ENCODE data around the gene GRIK5.
"Not testable (repeated sequence)": the region's sequence is repeated elsewhere in the genome, so short reads cannot be mapped to it uniquely, and the experiment has no call there.

Gene GRIK5

GRCh38 chr19:41993612-41994483 is 76.2 kb downstream of the GRIK5 start, which contains the start of gene ATP1A3:
TSS of gene ATP1A3 (minus strand) at chr19:41994230. CDS start at chr19:41994076, 154 bp downstream.
- H3K4me1 ChIP-seq (ENCODE audit: insufficient read depth, insufficient read length): peaks cover 9% of the 10 kb centered on the region
- DNase-seq (ENCODE audit: low read depth, low spot score): peak; percentile 28
- H3K9ac ChIP-seq (ENCODE audit: insufficient read length, low read depth): peak within 1 kb of the TSS; percentile 79
- no peak for TF ChIP-seq SUZ12 (IDR thresholded peaks at IDR 0.05; ENCODE audit: extremely low read depth, insufficient read depth, insufficient read length)
- TF ChIP-seq ZNF274 (IDR thresholded peaks at IDR 0.05; ENCODE audit: low read depth, low read length): no peak
- no peak for TF ChIP-seq YY1 (IDR thresholded peaks at IDR 0.05; ENCODE audit: insufficient read depth, insufficient read length)
- peaks cover 49% of the 10 kb centered on the region for H3K27me3 ChIP-seq (ENCODE audit: insufficient read depth, insufficient read length)
- peak within 1 kb of the TSS; percentile 67 for H3K4me3 ChIP-seq (ENCODE audit: insufficient read length, low read depth)
- no peaks in the 10 kb centered on the region for H3K36me3 ChIP-seq (ENCODE audit: insufficient read depth, insufficient read length, low read length)
- H3K9me3 ChIP-seq (ENCODE audit: insufficient read depth, low read length): no peaks in the 10 kb centered on the region

DNA sequence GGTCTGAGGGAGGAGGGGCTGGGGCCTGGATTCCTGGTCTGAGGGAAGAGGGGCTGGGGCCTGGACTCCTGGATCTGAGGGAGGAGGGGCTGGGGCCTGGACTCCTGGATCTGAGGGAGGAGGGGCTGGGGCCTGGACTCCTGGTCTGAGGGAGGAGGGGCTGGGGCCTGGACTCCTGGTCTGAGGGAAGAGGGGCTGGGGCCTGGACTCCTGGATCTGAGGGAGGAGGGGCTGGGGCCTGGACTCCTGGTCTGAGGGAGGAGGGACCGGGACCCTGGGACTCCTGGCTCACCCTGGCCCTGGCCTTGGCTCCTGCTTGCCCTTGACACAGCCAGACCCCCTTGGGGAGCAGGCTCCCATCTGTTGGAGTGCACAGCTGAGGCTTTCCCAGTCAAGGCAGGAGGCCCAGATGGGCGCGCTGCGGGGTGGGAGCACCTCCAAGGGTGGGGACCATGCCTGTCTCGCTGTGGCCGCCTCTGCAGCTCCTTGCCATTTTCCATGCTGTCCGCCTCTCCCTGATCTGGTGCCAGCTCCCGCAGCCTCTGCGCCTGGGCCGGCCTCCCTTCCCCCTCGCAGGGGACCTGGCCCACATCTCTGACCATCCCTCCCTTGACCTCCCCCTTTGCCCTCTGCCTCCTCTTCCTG is 78.0 kb downstream of the GRIK5 start:
- not testable (repeated sequence) for H3K36me3 ChIP-seq (ENCODE audit: insufficient read depth, insufficient read length, low read length); H3K9ac ChIP-seq (ENCODE audit: insufficient read length, low read depth); H3K4me1 ChIP-seq (ENCODE audit: insufficient read depth, insufficient read length); DNase-seq (ENCODE audit: low read depth, low spot score); H3K4me3 ChIP-seq (ENCODE audit: insufficient read length, low read depth); H3K9me3 ChIP-seq (ENCODE audit: insufficient read depth, low read length)
- peaks cover 34% of the 10 kb centered on the region for H3K27me3 ChIP-seq (ENCODE audit: insufficient read depth, insufficient read length)

- H3K27me3 ChIP-seq (ENCODE audit: insufficient read depth, insufficient read length): peaks cover 24% of the 10 kb centered on the region
- H3K36me3 ChIP-seq (ENCODE audit: insufficient read depth, insufficient read length, low read length): no peaks in the 10 kb centered on the region
- H3K4me3 ChIP-seq (ENCODE audit: insufficient read length, low read depth): no peak overlapping the region
- H3K4me1 ChIP-seq (ENCODE audit: insufficient read depth, insufficient read length): peaks cover 8% of the 10 kb centered on the region
- TF ChIP-seq ZNF274 (IDR thresholded peaks at IDR 0.05; ENCODE audit: low read depth, low read length) (no peak), SUZ12 (IDR thresholded peaks at IDR 0.05; ENCODE audit: extremely low read depth, insufficient read depth, insufficient read length) (no peak), YY1 (IDR thresholded peaks at IDR 0.05; ENCODE audit: insufficient read depth, insufficient read length) (no peak)
- H3K9ac ChIP-seq (ENCODE audit: insufficient read length, low read depth): no peak overlapping the region
- DNase-seq (ENCODE audit: low read depth, low spot score): no peak
- no peaks in the 10 kb centered on the region for H3K9me3 ChIP-seq (ENCODE audit: insufficient read depth, low read length)
Observed at GRCh38 chr19:41991025-41991424, 79.0 kb downstream of the GRIK5 start.

DNA sequence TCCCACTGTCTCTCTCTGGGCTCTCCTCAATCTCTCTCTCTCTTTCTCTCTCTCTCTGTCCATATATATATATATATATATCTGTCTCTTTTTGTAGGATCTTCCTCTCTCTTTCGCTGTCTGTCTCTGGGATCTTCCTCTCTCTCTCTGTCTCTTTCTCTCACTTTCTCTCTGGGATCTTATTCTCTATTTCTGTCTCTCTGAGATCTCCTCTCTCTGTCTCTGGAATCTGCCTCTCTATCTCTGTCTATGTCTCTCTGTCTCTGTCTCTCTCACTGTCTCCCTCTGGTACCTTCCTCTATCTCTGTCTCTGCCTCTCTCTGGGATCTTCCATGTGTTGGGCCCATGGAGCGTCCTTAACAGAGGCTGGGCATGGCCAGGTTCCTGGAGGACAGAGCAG is 79.4 kb downstream of the GRIK5 start:
- Histone ChIP-seq H3K4me1 (ENCODE audit: insufficient read depth, insufficient read length) (peaks cover 8% of the 10 kb centered on the region), H3K36me3 (ENCODE audit: insufficient read depth, insufficient read length, low read length) (no peaks in the 10 kb centered on the region), H3K4me3 (ENCODE audit: insufficient read length, low read depth) (no peak overlapping the region), H3K9ac (ENCODE audit: insufficient read length, low read depth) (no peak overlapping the region), H3K27me3 (ENCODE audit: insufficient read depth, insufficient read length) (peaks cover 20% of the 10 kb centered on the region), H3K9me3 (ENCODE audit: insufficient read depth, low read length) (no peaks in the 10 kb centered on the region)
- TF ChIP-seq ZNF274 (IDR thresholded peaks at IDR 0.05; ENCODE audit: low read depth, low read length) (no peak), YY1 (IDR thresholded peaks at IDR 0.05; ENCODE audit: insufficient read depth, insufficient read length) (no peak), SUZ12 (IDR thresholded peaks at IDR 0.05; ENCODE audit: extremely low read depth, insufficient read depth, insufficient read length) (no peak)
- no peak for DNase-seq (ENCODE audit: low read depth, low spot score)

- peaks cover 14% of the 10 kb centered on the region for H3K27me3 ChIP-seq (ENCODE audit: insufficient read depth, insufficient read length)
Observed at GRCh38 chr19:41990028-41990427, 80.0 kb downstream of the GRIK5 start.

GRCh38 chr19:41988947-41989346 is 81.1 kb downstream of the GRIK5 start:
- no peak overlapping the region for H3K9ac ChIP-seq (ENCODE audit: insufficient read length, low read depth)
- H3K27me3 ChIP-seq (ENCODE audit: insufficient read depth, insufficient read length): peaks cover 8% of the 10 kb centered on the region
- DNase-seq (ENCODE audit: low read depth, low spot score): no peak
- TF ChIP-seq YY1 (IDR thresholded peaks at IDR 0.05; ENCODE audit: insufficient read depth, insufficient read length): no peak
- H3K4me1 ChIP-seq (ENCODE audit: insufficient read depth, insufficient read length): peaks cover 8% of the 10 kb centered on the region
- no peak overlapping the region for H3K4me3 ChIP-seq (ENCODE audit: insufficient read length, low read depth)
- no peaks in the 10 kb centered on the region for H3K36me3 ChIP-seq (ENCODE audit: insufficient read depth, insufficient read length, low read length)
- no peaks in the 10 kb centered on the region for H3K9me3 ChIP-seq (ENCODE audit: insufficient read depth, low read length)

More at GRCh38 chr19:41990028-41990427, 80.0 kb downstream of the GRIK5 start:
- Histone ChIP-seq H3K9me3 (ENCODE audit: insufficient read depth, low read length) (no peaks in the 10 kb centered on the region), H3K4me1 (ENCODE audit: insufficient read depth, insufficient read length) (peaks cover 8% of the 10 kb centered on the region), H3K4me3 (ENCODE audit: insufficient read length, low read depth) (no peak overlapping the region), H3K36me3 (ENCODE audit: insufficient read depth, insufficient read length, low read length) (no peaks in the 10 kb centered on the region), H3K9ac (ENCODE audit: insufficient read length, low read depth) (no peak overlapping the region)
- TF ChIP-seq SUZ12 (IDR thresholded peaks at IDR 0.05; ENCODE audit: extremely low read depth, insufficient read depth, insufficient read length): no peak
- TF ChIP-seq ZNF274 (IDR thresholded peaks at IDR 0.05; ENCODE audit: low read depth, low read length): no peak
- TF ChIP-seq YY1 (IDR thresholded peaks at IDR 0.05; ENCODE audit: insufficient read depth, insufficient read length): no peak
- DNase-seq (ENCODE audit: low read depth, low spot score): no peak

- no peak for DNase-seq (ENCODE audit: low read depth, low spot score)
- Histone ChIP-seq H3K4me1 (ENCODE audit: insufficient read depth, insufficient read length) (peaks cover 2% of the 10 kb centered on the region), H3K36me3 (ENCODE audit: insufficient read depth, insufficient read length, low read length) (no peaks in the 10 kb centered on the region), H3K9ac (ENCODE audit: insufficient read length, low read depth) (no peak overlapping the region), H3K4me3 (ENCODE audit: insufficient read length, low read depth) (no peak overlapping the region), H3K9me3 (ENCODE audit: insufficient read depth, low read length) (no peaks in the 10 kb centered on the region), H3K27me3 (ENCODE audit: insufficient read depth, insufficient read length) (no peaks in the 10 kb centered on the region)
- TF ChIP-seq YY1 (IDR thresholded peaks at IDR 0.05; ENCODE audit: insufficient read depth, insufficient read length) (no peak), SUZ12 (IDR thresholded peaks at IDR 0.05; ENCODE audit: extremely low read depth, insufficient read depth, insufficient read length) (no peak), ZNF274 (IDR thresholded peaks at IDR 0.05; ENCODE audit: low read depth, low read length) (no peak)
Observed at GRCh38 chr19:41987141-41987860, 82.7 kb downstream of the GRIK5 start.

All from NT2/D1 (cell line).